Measurements from ENCODE around the gene BCAS3.

GRCh38 chr17:61368049-61368831 lies 690.6 kb downstream of the BCAS3 start:
- TF ChIP-seq, protein P1, sequence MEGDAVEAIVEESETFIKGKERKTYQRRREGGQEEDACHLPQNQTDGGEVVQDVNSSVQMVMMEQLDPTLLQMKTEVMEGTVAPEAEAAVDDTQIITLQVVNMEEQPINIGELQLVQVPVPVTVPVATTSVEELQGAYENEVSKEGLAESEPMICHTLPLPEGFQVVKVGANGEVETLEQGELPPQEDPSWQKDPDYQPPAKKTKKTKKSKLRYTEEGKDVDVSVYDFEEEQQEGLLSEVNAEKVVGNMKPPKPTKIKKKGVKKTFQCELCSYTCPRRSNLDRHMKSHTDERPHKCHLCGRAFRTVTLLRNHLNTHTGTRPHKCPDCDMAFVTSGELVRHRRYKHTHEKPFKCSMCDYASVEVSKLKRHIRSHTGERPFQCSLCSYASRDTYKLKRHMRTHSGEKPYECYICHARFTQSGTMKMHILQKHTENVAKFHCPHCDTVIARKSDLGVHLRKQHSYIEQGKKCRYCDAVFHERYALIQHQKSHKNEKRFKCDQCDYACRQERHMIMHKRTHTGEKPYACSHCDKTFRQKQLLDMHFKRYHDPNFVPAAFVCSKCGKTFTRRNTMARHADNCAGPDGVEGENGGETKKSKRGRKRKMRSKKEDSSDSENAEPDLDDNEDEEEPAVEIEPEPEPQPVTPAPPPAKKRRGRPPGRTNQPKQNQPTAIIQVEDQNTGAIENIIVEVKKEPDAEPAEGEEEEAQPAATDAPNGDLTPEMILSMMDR (IDR thresholded peaks at IDR 0.05) = no peak
- TF ChIP-seq ZFX (IDR thresholded peaks at IDR 0.05; ENCODE audit: borderline replicate concordance) = no peak
